Measurements from ENCODE around the gene ATP2B2.

Gene ATP2B2

DNA sequence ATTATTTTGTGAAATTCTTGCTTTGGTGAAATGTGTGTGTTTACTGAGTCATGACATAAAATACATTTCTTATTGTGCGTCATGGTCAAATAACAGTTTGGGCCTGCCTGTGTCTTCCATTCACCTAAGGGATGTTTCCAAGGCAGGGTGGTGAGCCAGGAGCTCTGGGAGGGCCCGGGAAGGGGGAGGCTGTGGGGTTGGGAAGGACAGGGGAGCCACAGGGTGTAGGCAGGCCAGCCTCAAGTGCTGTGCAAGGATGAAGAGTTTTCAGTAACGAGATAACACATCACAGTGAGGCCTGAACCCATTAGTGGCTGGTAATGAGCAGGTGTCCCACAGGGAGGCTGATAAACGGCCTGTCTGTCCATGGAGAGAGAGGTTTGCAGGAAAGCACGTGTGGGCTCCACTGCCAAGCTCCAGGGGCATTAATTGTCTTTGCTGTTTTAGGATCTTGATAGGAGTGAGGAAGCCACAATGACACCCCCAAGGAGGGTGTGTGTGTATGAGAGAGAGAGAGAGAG is 148.9 kb downstream of the ATP2B2 start:
- no peak for FAIRE-seq

- no peak for FAIRE-seq
Measured at GRCh38 chr3:10354361-10355015, 150.9 kb downstream of the ATP2B2 start.

DNA sequence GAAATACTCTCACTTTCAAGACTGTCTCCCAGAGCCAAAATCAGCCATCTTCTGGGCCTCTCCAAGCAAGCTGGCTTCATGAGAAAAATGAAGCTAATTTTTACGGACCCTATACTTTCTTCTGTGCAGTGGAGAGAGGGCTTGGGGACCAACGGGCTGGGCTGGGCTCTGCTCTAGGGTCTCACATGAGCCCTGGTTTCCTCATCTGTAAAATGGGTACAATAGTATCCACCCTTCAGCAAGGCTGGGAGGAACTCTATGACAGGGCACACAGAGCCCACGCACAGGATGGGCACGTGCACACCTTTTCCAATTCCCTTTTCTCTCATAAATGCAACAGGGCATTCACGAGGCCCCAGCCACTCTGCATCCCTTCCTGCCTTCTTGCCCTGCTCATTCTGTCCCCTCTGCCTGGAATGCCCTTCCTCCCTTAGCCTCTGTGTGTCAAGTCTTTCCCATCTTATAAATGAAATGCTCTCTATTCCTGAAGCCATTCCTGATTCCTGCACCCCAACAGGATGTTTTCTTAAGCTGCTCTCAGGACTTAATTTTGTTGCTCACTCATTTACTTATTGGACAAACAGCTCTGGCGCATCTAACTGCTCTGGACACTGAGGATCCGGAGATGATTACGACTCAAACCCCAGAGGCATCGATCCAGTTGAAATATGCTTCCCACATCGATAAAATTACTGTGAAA is 151.6 kb downstream of the ATP2B2 start:
- FAIRE-seq, result no peak

DNA sequence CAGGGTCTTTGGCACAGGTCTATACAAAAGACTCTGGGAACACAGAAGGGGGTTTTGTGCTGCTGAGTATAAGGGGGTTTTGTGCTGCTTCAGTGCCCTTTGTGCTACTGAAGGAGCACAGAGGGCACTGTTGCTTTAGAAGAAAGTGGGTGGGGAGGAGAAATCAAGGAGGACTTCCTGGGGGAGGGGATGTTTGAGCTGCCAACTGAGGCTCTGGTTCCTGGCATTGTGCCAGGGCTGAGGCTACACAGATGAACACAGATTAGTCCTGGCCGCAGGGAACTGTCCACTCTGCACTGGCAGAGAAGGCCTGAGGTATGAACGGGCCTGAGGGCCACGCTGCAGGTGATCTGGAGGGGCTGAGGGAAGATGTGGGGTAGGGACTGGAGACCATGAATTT is 152.2 kb downstream of the ATP2B2 start:
- FAIRE-seq, result no peak

DNA sequence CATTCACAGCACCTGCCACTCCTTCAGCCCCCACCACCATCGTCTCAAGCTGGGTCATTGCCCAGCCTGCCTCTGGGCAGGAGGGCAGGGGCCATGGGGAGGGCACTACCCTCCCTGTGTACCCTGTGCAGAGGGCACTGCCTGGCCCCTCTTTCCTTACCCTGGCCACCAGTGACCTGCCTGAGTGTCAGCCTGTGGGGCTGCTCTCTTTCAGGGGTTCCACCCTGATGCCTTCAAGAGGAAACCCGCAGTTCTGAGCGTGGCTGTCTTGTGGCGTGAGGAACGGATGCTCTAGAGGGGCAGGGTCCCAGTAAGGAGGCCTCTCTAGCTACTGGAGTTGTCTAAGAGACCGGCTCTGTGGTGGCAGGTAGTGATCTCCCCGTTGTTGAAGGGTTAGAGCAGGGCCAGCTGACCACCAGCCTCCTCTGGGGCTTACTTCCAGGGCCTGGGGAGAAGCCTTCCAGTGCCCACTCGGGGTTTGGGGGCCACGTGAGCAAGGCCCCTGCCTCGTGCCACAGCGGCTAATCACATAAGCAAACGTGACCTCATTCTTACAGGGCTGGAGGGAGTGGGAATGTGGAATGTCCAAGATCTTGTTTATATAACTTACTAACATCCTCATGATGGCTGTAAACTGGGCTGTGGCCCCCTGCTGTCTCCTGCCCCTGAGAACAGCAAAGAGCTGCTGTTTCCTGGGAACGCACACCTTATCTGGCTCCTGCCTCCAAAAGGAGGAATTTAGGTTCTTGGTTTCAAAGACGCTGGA is 153.1 kb downstream of the ATP2B2 start:
- FAIRE-seq, result no peak

DNA sequence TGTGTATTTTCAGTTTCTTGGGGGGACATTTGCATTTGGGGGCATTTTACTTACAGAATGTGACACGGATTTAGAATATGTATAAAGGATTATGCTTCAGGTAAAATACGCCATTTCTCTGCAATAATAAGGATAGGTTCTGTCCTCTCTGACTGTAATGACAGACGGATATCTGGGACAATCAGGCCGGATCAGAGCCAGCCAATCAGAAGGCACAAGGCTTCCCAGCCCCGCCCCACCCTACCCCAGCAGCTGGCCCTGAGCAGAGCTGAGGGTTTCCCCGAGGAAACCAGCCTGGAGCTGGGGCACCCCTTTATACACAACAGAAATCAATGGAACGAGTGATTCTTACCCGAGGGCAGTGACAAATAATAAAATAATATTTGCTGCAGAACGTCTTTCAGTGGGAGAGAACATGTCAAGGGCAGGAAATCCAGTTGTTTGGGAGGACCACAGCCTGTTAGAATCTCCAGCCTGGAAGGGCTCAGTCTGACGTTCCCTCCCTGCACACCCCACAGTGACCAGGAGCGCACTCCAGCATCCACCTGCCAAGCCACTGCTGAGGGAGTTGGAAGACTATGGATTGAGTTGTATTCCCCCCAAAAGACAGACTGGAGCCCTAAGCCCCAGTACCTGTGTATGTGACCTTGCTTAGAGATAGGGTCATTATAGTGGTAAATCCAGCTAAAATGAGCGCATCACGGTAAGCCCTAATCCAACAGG is 154.2 kb downstream of the ATP2B2 start:
- no peak for FAIRE-seq

- no peak for FAIRE-seq
Measured at GRCh38 chr3:10350324-10350985, 154.9 kb downstream of the ATP2B2 start.

DNA sequence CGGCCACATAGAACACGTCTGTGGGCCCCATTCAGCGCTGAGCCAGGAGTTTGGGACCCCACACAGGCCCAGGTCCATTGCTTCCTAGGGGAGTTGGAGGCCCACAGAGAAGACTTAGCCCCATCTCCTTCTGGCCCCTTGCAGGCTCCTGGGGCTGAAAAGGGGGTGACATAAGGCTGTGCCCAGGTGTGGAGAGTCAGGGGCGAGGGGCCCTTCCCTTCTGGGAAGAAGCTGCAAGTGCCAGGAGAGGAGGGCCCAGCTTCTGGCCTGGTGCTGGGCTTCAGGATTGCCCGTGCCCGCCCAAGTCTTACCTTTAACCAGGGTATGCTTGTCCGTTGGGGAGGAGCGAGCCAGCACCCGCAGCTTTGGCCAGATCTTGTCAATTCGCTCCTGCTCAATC is 155.6 kb downstream of the ATP2B2 start:
- FAIRE-seq, result no peak

DNA sequence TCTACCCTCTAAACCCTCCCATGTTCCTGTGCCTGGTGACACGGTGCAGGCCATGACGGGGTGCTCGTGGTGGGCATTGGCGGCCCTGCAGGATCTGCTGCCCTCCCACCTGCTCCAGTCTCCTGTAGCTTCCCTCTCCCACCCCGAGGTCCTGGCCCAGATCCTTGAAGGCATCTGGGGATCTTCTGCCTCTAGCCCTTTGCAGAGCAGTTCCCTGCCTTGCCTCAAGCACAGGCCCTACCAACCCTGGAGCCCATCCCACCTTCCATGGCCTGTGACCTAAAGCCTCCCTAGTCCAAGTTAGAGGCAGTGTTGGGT is 157.0 kb downstream of the ATP2B2 start:
- FAIRE-seq, result no peak

DNA sequence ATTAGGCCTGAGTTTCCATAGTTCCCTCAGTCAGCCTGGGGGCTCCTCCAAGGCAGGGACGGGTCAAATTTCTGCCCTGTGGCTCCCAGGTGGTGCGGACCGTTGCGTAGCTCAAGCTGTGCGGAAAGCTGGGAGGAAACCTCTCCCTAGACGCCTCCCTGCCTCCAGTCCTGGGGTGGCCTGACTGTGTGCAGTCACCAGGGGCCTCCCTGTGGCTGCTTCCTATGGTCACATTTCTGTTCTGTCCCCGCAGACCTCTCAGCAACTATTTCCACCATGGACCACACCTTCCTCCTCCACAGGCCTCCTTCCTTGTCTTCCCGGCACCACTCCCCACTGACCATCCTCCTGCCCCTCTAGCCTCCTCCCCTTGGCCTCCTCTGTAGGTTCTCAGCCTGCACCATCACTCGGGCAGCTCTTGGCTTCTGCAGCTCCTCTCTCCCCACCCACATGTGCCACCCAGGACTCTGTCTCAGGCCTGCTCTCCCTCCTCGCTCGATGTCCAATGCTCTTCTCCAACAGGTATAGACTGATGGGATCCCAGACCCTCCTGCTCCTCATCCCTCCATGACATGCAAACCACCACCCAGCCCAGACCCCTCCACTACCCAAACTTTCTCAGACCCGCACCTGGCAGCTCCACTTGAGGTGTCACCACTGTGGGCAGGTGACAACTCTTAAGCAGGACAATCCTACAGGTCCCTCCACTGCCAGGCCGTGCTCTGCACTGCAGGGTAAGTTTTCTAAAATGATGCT is 157.6 kb downstream of the ATP2B2 start:
- no peak for FAIRE-seq

DNA sequence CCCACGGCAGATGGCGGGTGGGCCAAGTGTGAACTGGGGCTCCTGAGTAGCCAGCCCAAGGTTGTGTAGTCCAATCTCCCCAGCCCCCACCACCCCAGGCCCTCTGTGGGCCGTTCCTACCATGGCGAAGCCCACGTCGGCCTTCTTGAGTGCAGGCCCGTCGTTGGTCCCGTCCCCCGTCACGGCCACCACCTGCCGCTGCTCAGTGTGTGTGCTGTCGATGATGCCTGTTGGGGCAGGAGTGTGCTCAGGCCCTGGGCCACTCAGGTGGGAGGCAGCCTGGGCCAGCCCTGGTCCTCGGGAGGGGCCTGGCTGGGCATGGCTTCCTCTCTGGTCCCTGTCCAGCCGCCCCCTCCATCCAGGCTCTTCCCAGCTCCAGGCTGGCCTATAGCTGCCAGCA is 159.5 kb downstream of the ATP2B2 start:
- no peak for FAIRE-seq

GRCh38 chr3:10344944-10345575 is 160.3 kb downstream of the ATP2B2 start:
- no peak for FAIRE-seq

DNA sequence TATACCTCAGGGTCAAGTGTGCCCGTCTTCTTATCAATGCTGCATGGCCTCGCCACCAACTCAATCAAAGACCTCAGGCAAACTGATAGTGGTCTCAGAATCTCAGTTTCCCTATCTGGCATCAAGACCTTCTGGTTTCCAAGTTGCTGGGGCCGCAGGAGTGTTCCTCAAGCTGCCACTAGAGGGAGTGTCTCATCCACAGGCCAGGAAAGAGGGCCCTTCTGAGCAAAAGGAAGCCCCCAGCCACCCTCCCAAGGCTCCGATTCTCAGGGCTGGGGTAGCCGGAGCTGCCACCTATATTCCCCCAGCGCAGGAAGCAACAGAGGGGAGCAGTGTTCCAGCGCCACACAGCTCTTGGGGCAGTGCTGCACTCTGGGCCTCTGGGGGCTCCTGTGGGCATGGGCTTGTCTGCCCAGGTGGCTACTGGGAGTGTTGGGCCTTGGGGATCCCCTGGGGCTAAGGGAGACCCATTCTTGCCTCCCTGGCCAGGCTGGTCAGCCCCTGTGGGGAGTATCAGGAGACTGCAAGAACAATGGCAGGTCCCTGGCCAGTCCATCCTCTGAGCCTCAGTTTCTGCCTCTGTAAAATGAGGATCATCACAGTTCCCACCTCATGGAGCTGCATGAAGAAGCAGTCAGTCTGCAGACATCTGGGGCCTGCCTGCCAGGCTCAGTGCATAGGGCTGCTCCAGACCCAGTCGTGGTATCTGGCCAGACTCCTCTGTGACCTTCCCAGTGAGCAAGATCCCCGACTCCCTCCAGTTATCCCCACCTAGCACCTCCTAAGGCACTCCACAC is 161.0 kb downstream of the ATP2B2 start:
- no peak for FAIRE-seq

GRCh38 chr3:10343526-10343925 is 161.9 kb downstream of the ATP2B2 start:
- no peak for FAIRE-seq

DNA sequence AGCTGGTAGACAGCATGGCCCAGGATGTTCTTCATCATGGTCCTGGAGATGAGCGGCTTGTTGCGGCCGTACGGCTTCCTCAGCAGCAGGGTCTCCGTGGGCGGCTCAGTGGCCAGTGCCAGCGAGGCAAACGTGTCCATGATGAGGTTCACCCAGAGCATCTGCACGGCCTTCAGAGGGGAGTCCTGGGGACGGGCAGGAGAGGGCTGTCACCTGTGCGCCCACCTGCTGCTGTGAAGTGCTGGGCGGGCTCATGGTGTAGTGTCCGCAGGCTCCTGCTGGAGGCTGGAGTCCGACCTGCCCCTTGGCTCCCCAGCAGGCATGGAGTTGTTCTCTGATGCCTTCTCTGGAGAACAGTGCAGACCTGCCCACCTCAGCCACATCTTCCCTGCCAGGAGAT is 162.6 kb downstream of the ATP2B2 start:
- no peak for FAIRE-seq

DNA sequence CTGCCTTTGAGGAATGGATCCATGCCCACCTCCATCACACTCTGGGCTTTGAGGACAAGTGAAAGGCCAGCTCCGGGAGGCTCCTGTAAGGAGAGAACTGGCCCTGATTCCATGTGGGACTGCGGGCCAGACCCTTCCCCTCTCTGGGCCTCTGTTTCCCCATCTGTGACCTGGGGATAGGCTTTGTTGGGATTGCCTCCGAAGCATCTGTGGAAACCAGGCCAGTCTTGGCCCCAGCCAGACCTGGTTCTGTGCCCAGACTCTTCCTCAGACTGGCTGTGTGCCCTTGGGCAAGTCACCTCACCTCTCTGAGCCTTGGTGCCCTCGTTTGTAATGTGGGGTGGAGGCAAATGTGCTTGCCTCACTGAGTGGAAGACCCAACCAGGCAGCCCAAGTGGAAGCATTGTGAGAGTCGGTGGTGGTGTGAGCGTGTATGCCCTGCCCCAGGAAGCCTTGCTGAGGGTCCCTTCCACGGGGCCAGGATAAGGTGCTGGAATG is 163.4 kb downstream of the ATP2B2 start:
- no peak for FAIRE-seq

DNA sequence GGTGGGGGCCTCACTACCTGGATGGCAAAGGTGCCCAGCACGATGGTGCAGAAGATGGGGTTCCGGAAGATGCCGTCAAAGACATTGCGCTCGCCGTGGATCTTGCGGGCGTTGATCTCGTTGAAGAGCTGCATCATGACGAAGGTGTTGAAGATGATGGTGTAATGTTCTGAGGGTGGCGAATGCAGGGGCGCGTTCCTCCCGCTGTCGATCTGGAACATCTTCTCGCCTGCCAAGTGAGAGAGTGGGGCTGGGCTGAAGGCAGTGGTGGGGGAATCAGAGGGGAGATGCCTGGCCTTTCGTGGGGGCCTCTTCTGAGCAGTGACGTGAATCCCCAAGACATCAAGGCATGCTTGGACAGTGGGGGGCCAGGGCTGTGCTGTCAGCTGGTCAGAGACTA is 164.9 kb downstream of the ATP2B2 start:
- no peak for FAIRE-seq

DNA sequence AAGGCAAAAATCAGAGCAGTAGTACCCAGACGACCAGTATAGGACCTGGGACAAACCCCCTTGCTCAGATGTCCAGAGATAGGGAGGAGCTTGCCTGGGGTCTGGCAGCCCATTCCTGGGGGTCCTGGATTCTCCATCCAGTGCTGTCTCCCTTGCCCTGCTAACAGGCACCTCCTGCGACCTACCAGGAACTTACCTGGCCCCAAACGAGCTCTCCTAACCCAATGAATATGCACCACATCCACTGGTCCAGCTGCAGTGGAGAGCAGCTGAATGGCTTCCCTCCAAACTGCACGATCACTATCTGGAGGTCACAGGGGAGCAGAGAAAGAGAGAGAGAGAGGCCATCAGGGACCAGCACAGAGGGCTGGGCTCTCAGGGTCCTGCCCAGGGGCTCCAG is 165.3 kb downstream of the ATP2B2 start:
- FAIRE-seq, result no peak

DNA sequence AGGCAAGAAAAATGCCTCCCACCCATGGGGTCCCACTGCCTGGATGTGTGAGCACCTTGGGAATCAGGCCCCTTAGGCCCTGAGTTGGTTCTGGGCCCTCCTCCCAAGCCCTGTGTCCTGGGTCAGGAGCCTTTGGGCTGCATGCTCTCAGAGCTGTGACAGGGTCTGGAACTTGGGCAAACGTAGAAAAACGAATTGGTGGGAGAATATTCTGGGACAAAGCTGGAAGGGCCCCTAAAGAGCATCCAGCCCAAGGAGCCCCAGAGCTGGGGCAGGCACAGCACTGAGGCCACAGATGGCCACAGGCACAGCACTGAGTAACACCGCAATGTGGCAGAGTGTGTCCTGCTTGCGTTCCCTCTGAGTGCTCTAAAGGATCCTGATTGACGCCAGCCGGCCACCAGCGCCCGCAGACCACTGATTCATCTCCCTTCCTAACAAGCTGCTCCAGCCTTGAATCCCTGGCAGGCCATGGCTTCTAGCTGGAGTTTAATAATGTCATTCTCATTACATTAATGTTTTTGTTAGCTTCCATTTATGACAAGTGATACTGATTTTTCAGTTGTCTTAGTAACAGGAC is 165.9 kb downstream of the ATP2B2 start:
- no peak for FAIRE-seq
